HG03460 (cell line): ENCODE results near the gene SPATA3.
"Not testable (repeated sequence)": the region's sequence is repeated elsewhere in the genome, so short reads cannot be mapped to it uniquely, and the experiment has no call there.

ENCODE experiments used
- ATAC-seq: cut with Tn5 transposase; IDR thresholded peaks from one replicate; pipeline ENCODE4 v1.9.1; 2021; ENCODE audit not compliant: unreplicated experiment

The SPATA3 gene

GRCh38 chr2:230991598-230991997 lies 4.3 kb upstream of the SPATA3 start:
- no peak for ATAC-seq

- ATAC-seq: no peak
These were observed 740 bp downstream of the SPATA3 start for GRCh38 chr2:230996661-230997060.

- no peak for ATAC-seq
These were observed 3.0 kb downstream of the SPATA3 start for GRCh38 chr2:230998882-230999281.

- ATAC-seq: no peak
These were observed 3.6 kb downstream of the SPATA3 start for GRCh38 chr2:230999477-230999876.

- no peak for ATAC-seq
These were observed 4.4 kb downstream of the SPATA3 start for GRCh38 chr2:231000211-231000904.

- no peak for ATAC-seq
These were observed 5.1 kb downstream of the SPATA3 start for GRCh38 chr2:231001036-231001435.

GRCh38 chr2:231001921-231002320 lies 6.0 kb downstream of the SPATA3 start:
- ATAC-seq: no peak

- ATAC-seq: no peak
These were observed 6.7 kb downstream of the SPATA3 start for GRCh38 chr2:231002641-231003040.

- no peak for ATAC-seq
These were observed 7.3 kb downstream of the SPATA3 start for GRCh38 chr2:231003186-231003585.

- ATAC-seq: not testable (repeated sequence)
These were observed 9.0 kb downstream of the SPATA3 start for GRCh38 chr2:231004930-231005329.

GRCh38 chr2:231007286-231008098 lies 11.6 kb downstream of the SPATA3 start:
- ATAC-seq: no peak

GRCh38 chr2:231008131-231008530 lies 12.2 kb downstream of the SPATA3 start:
- no peak for ATAC-seq

- no peak for ATAC-seq
These were observed 13.5 kb downstream of the SPATA3 start for GRCh38 chr2:231009236-231009919.

GRCh38 chr2:231010201-231010730 lies 14.3 kb downstream of the SPATA3 start:
- no peak for ATAC-seq

GRCh38 chr2:231011526-231011925 lies 15.6 kb downstream of the SPATA3 start:
- ATAC-seq: no peak

GRCh38 chr2:231012463-231012862 lies 16.5 kb downstream of the SPATA3 start:
- no peak for ATAC-seq

- ATAC-seq: no peak
These were observed 17.9 kb downstream of the SPATA3 start for GRCh38 chr2:231013820-231014219.

GRCh38 chr2:231015478-231015877 lies 19.6 kb downstream of the SPATA3 start:
- no peak for ATAC-seq

GRCh38 chr2:231015926-231016325 lies 20.0 kb downstream of the SPATA3 start:
- no peak for ATAC-seq

GRCh38 chr2:231016566-231017230 lies 20.8 kb downstream of the SPATA3 start:
- no peak for ATAC-seq

- ATAC-seq: no peak
These were observed 21.3 kb downstream of the SPATA3 start for GRCh38 chr2:231017231-231017598.
